NOMO-1 treated with DMSO at 0.1 percent for 48 hours (cell line): ENCODE results near the gene TUBA4B.
"Not testable (repeated sequence)": the region's sequence is repeated elsewhere in the genome, so short reads cannot be mapped to it uniquely, and the experiment has no call there.

ENCODE experiments used
- DNase-seq: peaks from one replicate; lab custom pipeline; 2025; ENCODE audit not compliant: unreplicated experiment; lab: John Stamatoyannopoulos, UW

The TUBA4B gene

GRCh38 chr2:219273937-219274336 is 20.9 kb downstream of the TUBA4B start:
- no peak for DNase-seq

GRCh38 chr2:219274361-219274921 is 21.4 kb downstream of the TUBA4B start:
- no peak for DNase-seq

DNA sequence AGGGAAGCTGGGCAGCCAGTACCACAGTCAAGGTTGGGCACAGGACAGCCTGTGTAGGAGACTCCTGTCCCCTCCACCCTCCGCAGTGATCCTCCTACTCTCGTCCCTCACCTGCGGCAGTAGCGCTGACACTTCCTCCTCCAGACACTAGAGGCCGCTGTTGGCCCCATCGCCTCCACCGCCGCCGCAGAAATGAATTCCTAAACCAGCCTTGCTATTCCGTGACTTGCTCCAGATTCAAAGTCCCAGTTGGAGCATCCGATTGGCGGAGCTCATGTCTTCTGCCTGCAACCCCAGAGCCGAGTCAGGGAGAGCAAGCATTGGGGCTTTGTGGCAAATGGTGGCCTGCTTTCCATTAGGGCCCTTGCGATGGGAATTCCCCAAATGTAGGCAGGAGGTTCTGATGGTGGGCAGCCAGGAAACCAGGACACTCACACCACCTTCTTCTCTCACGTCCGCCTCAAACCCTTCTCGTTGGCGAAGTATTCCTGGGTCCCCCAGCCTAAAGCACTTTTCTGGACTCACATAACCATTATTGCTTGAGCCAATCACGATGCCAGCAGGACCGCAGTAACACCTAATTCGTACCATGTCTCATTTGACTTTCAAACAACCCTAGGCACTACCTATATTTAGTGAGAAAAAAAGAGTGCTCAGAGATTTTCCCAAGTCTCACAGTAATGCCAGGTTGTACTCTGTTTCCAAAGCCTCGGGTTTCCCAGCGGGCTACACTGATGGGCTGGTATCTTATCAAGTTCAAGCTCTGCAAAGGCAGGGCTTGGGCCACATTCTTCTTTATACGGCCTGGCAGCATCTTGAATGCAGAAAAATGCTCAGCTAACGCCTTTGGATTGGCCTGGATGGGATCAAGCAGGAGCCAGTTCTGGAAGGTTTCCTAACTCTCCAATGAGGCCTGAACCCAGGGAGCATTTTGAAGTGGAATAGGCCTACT is 24.9 kb downstream of the TUBA4B start:
- DNase-seq, result peak; percentile 46

DNA sequence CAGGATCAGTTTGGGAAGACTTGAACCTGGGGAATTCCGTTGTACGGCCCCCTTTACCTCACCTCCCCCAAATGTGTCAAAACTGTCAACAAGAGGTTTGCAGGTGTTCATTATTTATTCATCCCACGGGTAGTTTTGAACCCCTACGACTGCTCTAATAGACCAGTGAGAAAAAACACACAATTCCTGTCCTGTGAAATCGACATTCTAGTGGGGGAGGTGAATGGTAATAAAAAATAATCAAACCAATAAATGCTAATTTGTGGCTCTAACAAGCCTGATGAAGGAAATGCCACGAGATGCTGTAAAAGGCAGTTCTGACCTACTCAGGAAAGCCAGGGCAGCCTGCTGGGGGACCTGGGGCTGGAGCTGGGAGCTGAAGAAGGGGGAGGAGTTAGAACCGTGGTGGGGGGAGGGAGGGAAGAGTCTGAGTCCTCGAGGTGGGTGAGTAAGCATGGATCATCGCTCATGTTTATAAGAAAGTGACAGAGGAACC is 25.7 kb downstream of the TUBA4B start:
- DNase-seq, result no peak

DNA sequence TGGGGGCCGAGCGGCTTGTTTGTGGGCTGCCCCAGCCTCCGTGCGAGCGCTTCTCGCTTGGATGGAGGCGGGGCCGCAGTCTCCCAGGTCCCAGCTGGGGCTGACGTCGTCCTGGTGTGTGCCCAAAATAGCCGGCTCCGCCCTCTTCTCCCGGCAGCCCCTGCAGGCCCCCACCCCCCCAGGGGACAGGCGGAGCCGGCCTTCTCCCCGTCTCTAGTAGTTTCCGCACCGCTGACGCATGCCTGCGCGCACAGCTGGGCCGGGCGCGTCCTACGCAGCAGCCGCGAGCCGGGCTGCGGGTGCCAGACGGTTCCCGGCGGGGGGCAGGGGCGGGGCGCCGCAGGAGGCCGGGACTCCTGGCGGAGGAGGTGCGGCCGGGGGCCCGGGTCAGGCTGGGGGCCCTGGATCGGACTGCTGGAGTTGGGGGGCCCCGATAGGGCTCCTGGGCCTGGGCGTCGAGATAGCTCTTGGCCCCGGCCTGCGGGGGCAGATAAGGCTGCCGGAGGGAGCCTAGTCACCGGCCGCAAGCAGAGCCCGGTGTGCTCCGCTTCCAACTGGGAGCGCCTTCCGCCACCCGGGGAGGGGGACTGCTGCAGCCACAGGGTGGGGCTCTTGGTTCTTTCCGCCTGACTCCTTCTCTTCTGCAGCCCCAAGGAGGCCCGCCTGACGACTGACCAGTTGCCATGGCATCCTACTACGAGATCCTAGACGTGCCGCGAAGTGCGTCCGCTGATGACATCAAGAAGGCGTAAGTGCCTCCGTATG is 26.3 kb downstream of the TUBA4B start, which contains the start of gene DNAJB2:
TSS of gene DNAJB2 (plus strand) at position 216 of the 765 bp plus-strand sequence. CDS start at position 684, 468 bp downstream.
- DNase-seq, result peak; percentile 97

GRCh38 chr2:219279916-219280516 is 27.0 kb downstream of the TUBA4B start:
- DNase-seq, result no peak

DNA sequence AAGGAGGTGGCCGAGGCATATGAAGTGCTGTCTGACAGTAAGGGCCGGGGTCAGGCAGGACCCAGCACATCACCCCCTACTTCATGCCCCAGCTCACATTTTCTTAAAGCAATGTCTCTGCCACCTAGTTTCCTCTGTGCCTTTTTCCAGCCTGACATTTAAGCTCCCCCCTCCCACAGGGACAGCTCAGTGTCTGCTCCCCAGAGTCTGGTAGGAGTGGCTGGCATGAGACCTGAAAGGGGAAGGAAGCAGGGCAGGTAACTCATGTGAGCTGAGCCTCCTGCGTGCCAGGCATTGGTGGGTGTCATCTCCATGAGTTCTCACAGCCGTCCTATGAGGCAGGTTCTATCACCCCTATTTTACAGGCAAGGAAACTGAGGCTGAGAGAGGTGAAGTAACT is 27.6 kb downstream of the TUBA4B start:
- DNase-seq, result no peak

- no peak for DNase-seq
Measured at GRCh38 chr2:219281588-219281987, 28.5 kb downstream of the TUBA4B start.

DNA sequence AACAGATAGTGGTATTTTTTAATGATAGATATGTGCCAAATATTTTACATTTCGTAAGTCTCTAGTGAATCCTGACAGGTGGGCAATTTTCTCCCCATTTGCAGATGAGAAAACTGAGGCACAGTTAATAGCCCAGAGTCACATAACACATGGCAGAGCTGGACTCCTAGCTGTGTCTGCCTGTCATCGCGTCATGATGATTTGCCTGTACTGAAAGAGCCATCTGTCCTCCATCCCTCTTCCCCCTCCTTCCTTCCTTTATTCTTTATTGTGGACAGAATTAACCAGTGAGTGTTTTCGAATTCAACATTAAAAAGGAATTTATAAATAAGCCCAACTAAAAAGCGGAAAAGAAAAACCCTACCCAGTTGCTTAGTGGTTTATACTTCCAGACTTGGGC is 29.3 kb downstream of the TUBA4B start:
- DNase-seq, result no peak

DNA sequence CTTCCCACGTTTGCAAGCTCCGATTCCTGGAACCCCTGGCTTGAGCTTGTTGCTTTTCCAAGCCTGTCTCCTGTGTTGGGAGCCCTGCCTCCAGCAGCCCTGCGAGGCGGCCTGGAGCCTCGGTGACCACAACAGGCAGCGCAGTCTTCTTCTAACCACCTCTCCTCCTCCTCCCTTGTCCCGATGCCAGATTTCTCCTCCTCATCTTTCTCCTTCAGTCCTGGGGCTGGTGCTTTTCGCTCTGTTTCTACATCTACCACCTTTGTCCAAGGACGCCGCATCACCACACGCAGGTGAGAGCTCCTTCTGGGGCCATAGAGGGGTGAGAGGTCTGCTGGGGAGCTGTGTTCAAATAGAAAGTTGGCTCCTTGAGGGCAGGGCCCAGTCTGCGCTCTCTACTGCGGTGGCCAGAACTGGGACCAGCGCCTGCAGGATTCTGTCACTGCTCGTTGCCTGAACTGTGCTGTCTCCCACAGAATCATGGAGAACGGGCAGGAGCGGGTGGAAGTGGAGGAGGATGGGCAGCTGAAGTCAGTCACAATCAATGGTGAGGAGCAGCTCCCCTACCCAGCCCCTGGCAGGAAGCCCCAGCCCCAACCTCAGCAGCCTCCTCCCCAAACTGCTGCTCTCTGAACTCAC is 30.0 kb downstream of the TUBA4B start:
- no peak for DNase-seq

DNA sequence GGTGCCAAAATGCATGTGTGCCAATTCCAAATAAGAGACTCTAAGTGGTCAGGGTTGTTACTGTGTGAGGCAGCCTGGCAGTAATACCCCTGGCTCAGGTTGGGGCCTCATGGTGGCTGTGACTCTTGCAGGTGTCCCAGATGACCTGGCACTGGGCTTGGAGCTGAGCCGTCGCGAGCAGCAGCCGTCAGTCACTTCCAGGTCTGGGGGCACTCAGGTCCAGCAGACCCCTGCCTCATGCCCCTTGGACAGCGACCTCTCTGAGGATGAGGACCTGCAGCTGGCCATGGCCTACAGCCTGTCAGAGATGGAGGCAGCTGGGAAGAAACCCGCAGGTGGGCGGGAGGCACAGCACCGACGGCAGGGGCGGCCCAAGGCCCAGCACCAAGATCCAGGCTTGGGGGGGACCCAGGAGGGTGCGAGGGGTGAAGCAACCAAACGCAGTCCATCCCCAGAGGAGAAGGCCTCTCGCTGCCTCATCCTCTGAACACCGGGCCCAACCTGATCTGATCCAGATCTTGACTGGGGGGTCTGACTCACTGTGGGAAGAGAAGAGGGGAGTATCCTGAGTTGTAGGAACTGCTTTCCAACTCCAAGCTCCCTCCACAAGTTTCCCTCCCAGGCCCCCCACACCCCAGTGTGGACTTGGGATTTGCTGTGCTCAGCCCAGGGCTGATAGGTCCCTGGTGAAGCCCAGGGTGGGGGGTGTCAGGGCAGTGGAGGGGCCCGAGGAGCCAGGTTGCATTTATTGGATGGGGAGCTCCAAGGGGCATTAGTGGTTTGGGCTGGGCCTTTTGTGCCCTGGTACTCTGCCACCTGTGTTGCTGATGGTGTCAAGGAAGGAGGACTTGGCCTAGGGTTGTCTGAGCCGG is 31.7 kb downstream of the TUBA4B start:
- DNase-seq, result no peak

GRCh38 chr2:219285373-219285735 is 32.3 kb downstream of the TUBA4B start:
- DNase-seq, result no peak

- no peak for DNase-seq
Measured at GRCh38 chr2:219285894-219286425, 32.9 kb downstream of the TUBA4B start.

- DNase-seq, result no peak
Measured at GRCh38 chr2:219286436-219287115, 33.5 kb downstream of the TUBA4B start.

DNA sequence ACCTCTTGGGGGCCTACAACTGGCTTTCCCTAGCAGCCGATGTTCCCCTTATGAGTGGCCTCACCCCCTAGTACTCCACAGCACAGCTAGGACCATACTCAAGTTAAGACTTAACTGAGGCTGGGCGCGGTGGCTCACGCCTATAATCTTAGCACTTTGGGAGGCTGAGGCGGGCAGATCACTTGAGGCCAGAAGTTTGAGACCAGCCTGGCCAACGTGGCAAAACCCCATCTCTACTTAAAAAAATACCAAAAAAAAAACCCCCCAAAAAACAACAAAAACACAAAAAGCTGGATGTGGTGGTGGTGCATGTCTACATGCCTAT is 34.0 kb downstream of the TUBA4B start:
- not testable (repeated sequence) for DNase-seq

DNA sequence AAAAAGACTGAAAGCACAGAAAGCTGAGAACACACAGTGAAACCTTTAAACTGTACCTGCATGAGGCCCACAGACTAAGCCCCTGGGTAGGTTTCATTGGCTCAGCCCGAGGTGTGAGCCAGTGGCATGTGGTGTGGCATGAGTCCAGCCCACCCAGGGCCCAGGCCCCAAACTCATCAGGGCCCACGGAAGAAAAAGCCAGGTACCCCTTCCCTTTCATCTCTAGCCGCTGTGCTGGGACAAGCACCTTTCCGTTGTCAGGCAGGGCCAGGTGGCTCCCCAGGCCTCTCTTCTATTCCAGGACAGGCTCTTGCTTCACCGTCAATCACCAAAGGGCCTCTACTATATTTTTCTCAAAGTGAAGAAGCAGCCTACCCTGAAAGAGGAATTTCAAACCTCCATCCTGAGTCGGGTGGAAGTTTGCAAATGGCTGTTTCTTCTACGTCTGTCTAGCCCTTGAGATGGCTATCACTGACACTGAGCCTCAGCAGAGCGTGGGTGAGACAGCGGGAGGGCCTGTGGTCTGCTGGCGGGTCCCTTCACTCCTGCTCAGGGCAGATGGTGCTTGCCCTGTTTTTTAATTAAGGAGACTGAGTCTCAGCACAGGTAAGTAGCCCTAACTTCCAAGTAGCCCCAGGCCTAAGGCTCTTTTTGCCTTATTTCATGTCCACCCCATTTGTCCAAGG is 34.7 kb downstream of the TUBA4B start:
- no peak for DNase-seq

GRCh38 chr2:219289195-219289536 is 36.1 kb downstream of the TUBA4B start:
- DNase-seq, result no peak

DNA sequence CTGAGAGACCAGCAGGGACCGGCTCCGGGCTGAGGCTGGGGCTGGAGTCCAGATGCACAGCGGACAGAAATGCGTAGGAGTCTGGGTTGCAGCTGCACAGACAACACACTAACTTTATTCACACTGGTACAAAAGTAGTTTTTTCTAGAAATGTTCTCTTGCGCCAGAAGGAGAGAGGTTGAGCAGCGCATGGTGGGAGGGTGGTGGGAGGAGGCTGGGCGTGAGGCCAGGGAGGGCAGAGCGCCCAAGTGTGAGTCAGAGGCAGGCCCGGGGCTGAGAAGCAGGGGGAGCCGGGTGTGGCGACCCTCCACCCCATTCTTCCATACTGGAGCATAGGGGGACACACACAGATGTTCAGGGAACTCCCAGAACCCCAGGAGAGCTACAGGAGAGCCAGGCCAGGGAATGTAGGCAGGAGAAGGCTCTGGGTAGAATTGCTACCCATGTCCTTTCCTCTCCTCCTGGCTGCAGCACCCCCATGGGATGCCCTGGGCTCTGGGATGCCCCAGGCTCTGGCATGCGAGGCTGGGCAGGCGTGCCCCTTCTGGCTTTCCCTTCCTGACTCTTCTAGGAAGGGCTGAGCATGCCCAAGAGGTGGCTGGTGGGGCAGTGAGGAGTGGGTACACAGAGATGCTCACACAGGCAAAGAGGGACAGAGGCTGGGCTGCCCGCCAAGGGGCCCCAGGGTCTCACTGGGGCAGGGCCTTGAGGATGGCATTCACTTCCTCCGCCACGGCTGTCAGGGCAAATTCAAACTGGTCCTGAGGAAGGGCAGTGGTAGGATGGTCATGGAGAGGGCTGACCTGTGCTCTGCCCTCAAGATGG is 36.7 kb downstream of the TUBA4B start:
- no peak for DNase-seq
